K562 (cell line): ENCODE results near the gene TMEM63A. TPM values are rescaled to one million over a fixed set of nuclear protein-coding genes. Genes with fewer than 3 reads are reported as not detected.

Experiments used
- ATAC-seq: fragments of 200-7000 bp; cut with Tn5 transposase; 3 replicates; pipeline ENCODE4 v1.9.1; 2020; ENCODE audit warnings: moderate library complexity
- BruUV-seq: library from RNA; stranded (reverse); fragments of 400-500 nt; replicated peaks from 2 replicates; lab custom pipeline; 2021; lab: Mats Ljungman, UMichigan
- CTCF ChIA-PET: fragments of 300-600 bp; formaldehyde crosslinking; extraction: SDS; loops from one replicate; lab custom pipeline; 2021; ENCODE audit warnings: low intra/inter-chr PET ratio; lab: Yijun Ruan, JAX
- POLR2A ChIA-PET: fragments of 300-600, 350-650 bp; sonication (Branson Sonifier 250); formaldehyde crosslinking; extraction: SDS; loops from one replicate; lab custom pipeline; 2021; ENCODE audit warnings: antibody characterized with exemption, inconsistent platforms; lab: Yijun Ruan, JAX
- DNase-seq, 4 experiments: peaks; one replicate each; pipeline versions ENCODE4 v3.0.0 to v3.0.0-alpha.2; 2011 to 2018; ENCODE audit warnings: low spot score in 3 of 4, mixed read lengths in 3 of 4; ENCODE audit errors: extremely low read depth in 1 of 4
- FAIRE-seq: peaks from 2 replicates; lab custom pipeline; 2011; peaks lifted over from hg19 to GRCh38; lab: Jason Lieb, UNC
- H2AFZ ChIP-seq: 2 replicates; pipeline ENCODE4 v1.6.0; 2011; ENCODE audit warnings: low read depth, low read length, control low read depth, inconsistent platforms
- H3K27ac ChIP-seq: fragments of 200-600 bp; 3 replicates; pipeline ENCODE4 v1.8.0; 2011; ENCODE audit warnings: low read depth, mild to moderate bottlenecking, control low read depth, inconsistent platforms, low read length, moderate library complexity, mixed read lengths; ENCODE audit errors: extremely low read depth
- H3K27me3 ChIP-seq, 2 experiments: fragments of 300-600 bp in 1 of 2; 2 replicates in 1 of 2; 3 replicates in 1 of 2; pipeline versions ENCODE4 v1.6.0 to v1.8.0; 2011; ENCODE audit warnings: inconsistent platforms in 2 of 2, low read length in 2 of 2, mild to moderate bottlenecking in 1 of 2, mixed read lengths in 1 of 2, moderate library complexity in 1 of 2; ENCODE audit not compliant: control insufficient read depth in 2 of 2, insufficient read depth in 2 of 2
- H3K36me3 ChIP-seq: fragments of 300-600 bp; 3 replicates; pipeline ENCODE4 v1.8.0; 2011; ENCODE audit warnings: mild to moderate bottlenecking, low read length, inconsistent platforms; ENCODE audit not compliant: control insufficient read depth, insufficient read depth
- H3K4me1 ChIP-seq, 2 experiments: fragments of 200-600 bp in 1 of 2; replicated peaks in 1 of 2; 2 replicates in 1 of 2; 3 replicates in 1 of 2; pipeline versions ENCODE4 v1.5.1 to v1.8.0; 2011; ENCODE audit warnings: inconsistent platforms in 2 of 2, low read length in 2 of 2, mild to moderate bottlenecking in 1 of 2, mixed read lengths in 1 of 2, moderate library complexity in 1 of 2; ENCODE audit not compliant: control insufficient read depth in 2 of 2, insufficient read depth in 2 of 2
- H3K4me2 ChIP-seq: 2 replicates; pipeline ENCODE4 v1.6.1; 2011; ENCODE audit warnings: low read length, control low read depth, inconsistent platforms, mixed read lengths; ENCODE audit not compliant: insufficient read depth
- H3K4me3 ChIP-seq: fragments of 200-600 bp; sonication (generic), shearing (Covaris generic); 2 replicates; pipeline ENCODE4 v1.5.1; 2016; ENCODE audit warnings: control low read depth, inconsistent platforms
- H3K79me2 ChIP-seq: fragments of 200-600 bp; 3 replicates; pipeline ENCODE4 v1.8.0; 2011; ENCODE audit warnings: low read length, inconsistent platforms; ENCODE audit not compliant: control insufficient read depth, insufficient read depth
- H3K9ac ChIP-seq, 2 experiments: 2 replicates each; pipeline versions ENCODE4 v1.6.0 to v1.6.1; 2011; ENCODE audit warnings: low read depth in 2 of 2, low read length in 2 of 2, control low read depth in 1 of 2, inconsistent platforms in 1 of 2, mild to moderate bottlenecking in 1 of 2, mixed read lengths in 1 of 2; ENCODE audit not compliant: insufficient read depth in 1 of 2
- H3K9me1 ChIP-seq: one replicate; pipeline ENCODE4 v1.6.0; 2011; ENCODE audit warnings: inconsistent platforms, mild to moderate bottlenecking, low read length, moderate library complexity; ENCODE audit not compliant: control insufficient read depth, insufficient read depth
- H3K9me3 ChIP-seq: replicated peaks from 2 replicates; pipeline ENCODE4 v1.5.1; 2011; ENCODE audit warnings: low read depth, low read length, inconsistent platforms; ENCODE audit not compliant: control insufficient read depth, insufficient read depth
- H4K20me1 ChIP-seq: replicated peaks from 2 replicates; pipeline ENCODE4 v1.6.1; 2011; ENCODE audit warnings: low read length, inconsistent platforms, mixed read lengths; ENCODE audit not compliant: control insufficient read depth, insufficient read depth
- FIP1L1 ChIP-seq: fragments of 200-400 bp; formaldehyde crosslinking; IDR thresholded peaks from 2 replicates; pipeline ENCODE4 v1.6.1; 2018; ENCODE audit warnings: mild to moderate bottlenecking, low read depth, low read length; ENCODE audit not compliant: poor library complexity, severe bottlenecking
- PCBP1 ChIP-seq: fragments of 200-400 bp; formaldehyde crosslinking; IDR thresholded peaks from 2 replicates; pipeline ENCODE4 v1.6.1; 2018; ENCODE audit warnings: mild to moderate bottlenecking, low read depth, low read length; ENCODE audit not compliant: poor library complexity, severe bottlenecking
- SRSF7 ChIP-seq: fragments of 200-400 bp; formaldehyde crosslinking; optimal IDR thresholded peaks from 2 replicates; pipeline ENCODE3; 2017; ENCODE audit warnings: mild to moderate bottlenecking, low read depth, low read length
- TCFL5 ChIP-seq: fragments of 250-450 bp; sonication (Bioruptor Pico); conservative IDR thresholded peaks from 2 replicates; pipeline ENCODE4 v1.6.1; 2021; ENCODE audit warnings: mild to moderate bottlenecking, moderate library complexity, matching md5 sums
- ZFP36 ChIP-seq: fragments of 150-350 bp; IDR thresholded peaks from 2 replicates; pipeline ENCODE4 v1.6.1; 2018; ENCODE audit warnings: low read length, low read depth; ENCODE audit not compliant: partially characterized antibody
- ZNF282 ChIP-seq: sonication (generic); formaldehyde crosslinking; IDR thresholded peaks from 2 replicates; pipeline ENCODE4 v1.8.1; 2023; ENCODE audit warnings: missing genetic modification reagents
- ZNF3 ChIP-seq: fragments of 250-450 bp; sonication (Bioruptor Pico); IDR thresholded peaks from 2 replicates; pipeline ENCODE4 v1.5.0; 2021; ENCODE audit warnings: mild to moderate bottlenecking, moderate library complexity
- ZNF696 ChIP-seq: fragments of 250-450 bp; sonication (Bioruptor Pico); conservative IDR thresholded peaks from 2 replicates; pipeline ENCODE4 v1.4.0; 2020; ENCODE audit warnings: mild to moderate bottlenecking, moderate library complexity
- WGBS: fragments of 100-300 bp; shearing (Covaris generic); methylation state at CpG from one replicate; pipeline ENCODE4 v1.1.6; 2016; ENCODE audit warnings: low coverage, mixed read lengths; ENCODE audit not compliant: insufficient coverage; ENCODE audit errors: missing lambda C conversion rate; 5-methylcytosine and 5-hydroxymethylcytosine counted together
- in situ Hi-C: fragments of 300-500 bp; cut with MboI; formaldehyde crosslinking; loops from 4 replicates; pipeline ENCODE4 v1.15.0; 2018; ENCODE audit warnings: inconsistent platforms, mixed read lengths
- intact Hi-C: fragments of 100-400 bp; cut with micrococcal nuclease; formaldehyde crosslinking; loops from 2 replicates; pipeline ENCODE4 v1.14.2; 2022
- polyA plus RNA-seq, 8 experiments: library from polyadenylated mRNA; depleted of rRNA in 4 of 8; stranded (reverse) in 5 of 8; unstranded in 3 of 8; fragments of >200 nt; fragmentation: Nextera tagmentation in 2 of 8; fragmentation: Illumina TruSeq in 1 of 8; extraction: Ambion mirVana in 2 of 8; extraction: Trizol in 1 of 8; gene quantifications; 2 replicates each; pipeline versions ENCODE4 v1.2.1 to v1.2.3, GENCODE V29; 2011 to 2014; ENCODE audit warnings: inconsistent platforms in 1 of 8, missing spikeins in 1 of 8
- total RNA-seq, 7 experiments: library from RNA; depleted of rRNA in 6 of 7; stranded (reverse); fragments of >200 nt in 6 of 7; fragmentation: Illumina TruSeq in 2 of 7; extraction: Trizol in 2 of 7; gene quantifications; 2 replicates each; pipeline versions ENCODE4 v1.2.1 to v1.2.3, GENCODE V29; 2011 to 2021; ENCODE audit warnings: low replicate concordance in 1 of 7

The TMEM63A gene
- total and polyA plus RNA-seq, 9 of the 15 experiments (the other 6 are each of a cell fraction or from before 2014, with no cell fraction given), result 2.0 to 54.6 (median 17.5) TPM

- Histone ChIP-seq H2AFZ (no peak overlapping the region), H3K27ac (no peak overlapping the region), H3K79me2 (no peaks in the 10 kb centered on the region), H3K9me1 (no peaks in the 10 kb centered on the region), H3K9me3 (no peaks in the 10 kb centered on the region), H3K9ac (no peak overlapping the region), H3K4me1 (peaks cover 0 to 12% of the 10 kb centered on the region in 2 experiments; a peak in 2 of 5 replicates), H3K4me3 (no peak overlapping the region), H3K36me3 (peaks cover 29% of the 10 kb centered on the region; the same call in 2 of the 3 replicates), H3K4me2 (no peak overlapping the region), H4K20me1 (no peaks in the 10 kb centered on the region), H3K27me3 (no peaks in the 10 kb centered on the region)
- no peak for FAIRE-seq
- in situ Hi-C loops (no loop called here), intact Hi-C loops (no loop called here)
- TF ChIP-seq PCBP1 (no peak), FIP1L1 (no peak), ZNF3 (CRISPR knock-in tag) (no peak), ZFP36 (no peak), ZNF282 (CRISPR knock-in tag) (no peak), TCFL5 (CRISPR knock-in tag) (no peak), SRSF7 (no peak), ZNF696 (CRISPR knock-in tag) (no peak)
- POLR2A ChIA-PET, result interaction anchor here (0.6 to 2.4 kb wide), 7 partner anchors 9 to 569 kb away, joined by 3 to 9 read pairs (median 3); no protein-coding TSS in a partner anchor
- WGBS, result 64% methylated on average over 6 of the region's 6 CpGs
- ATAC-seq, result no peak
- CTCF ChIA-PET, result no interaction called here
- DNase-seq, result no peak
- BruUV-seq, result no TSS peak
Measured at GRCh38 chr1:225914947-225915346, 32.8 kb upstream of the TMEM63A start.
